RKO (cell line): ENCODE results near the gene EIF4E3.

Experiments
- DNase-seq: peaks from one replicate; pipeline ENCODE4 v3.0.0-alpha.2; 2016; ENCODE audit warnings: low spot score

Gene EIF4E3

GRCh38 chr3:71647751-71648150 is 77.5 kb downstream of the EIF4E3 start:
- no peak for DNase-seq

- no peak for DNase-seq
Measured at GRCh38 chr3:71646971-71647370, 78.2 kb downstream of the EIF4E3 start.

GRCh38 chr3:71645140-71645539 is 80.1 kb downstream of the EIF4E3 start:
- DNase-seq, result no peak

DNA sequence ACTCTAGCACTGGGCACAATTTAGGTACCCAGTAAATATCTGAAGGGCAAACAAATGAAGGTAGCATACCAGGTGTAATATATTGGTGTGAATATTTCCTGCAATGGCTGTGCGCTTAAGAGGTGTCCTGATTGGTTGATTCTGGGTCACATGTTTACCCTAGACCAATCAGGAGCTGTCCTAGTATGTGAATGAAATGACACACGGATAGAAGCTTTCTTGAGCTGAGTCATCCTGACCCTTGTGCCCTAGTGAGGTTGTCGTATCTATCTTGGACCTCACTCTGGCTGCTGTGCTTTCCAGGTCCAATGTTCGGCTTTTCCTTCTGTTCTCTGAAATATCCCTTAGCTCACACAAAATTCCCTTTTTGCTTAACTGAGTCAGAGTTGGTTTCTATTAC is 83.5 kb downstream of the EIF4E3 start:
- DNase-seq, result peak; percentile 46

GRCh38 chr3:71640331-71640983 is 84.7 kb downstream of the EIF4E3 start:
- DNase-seq, result no peak

DNA sequence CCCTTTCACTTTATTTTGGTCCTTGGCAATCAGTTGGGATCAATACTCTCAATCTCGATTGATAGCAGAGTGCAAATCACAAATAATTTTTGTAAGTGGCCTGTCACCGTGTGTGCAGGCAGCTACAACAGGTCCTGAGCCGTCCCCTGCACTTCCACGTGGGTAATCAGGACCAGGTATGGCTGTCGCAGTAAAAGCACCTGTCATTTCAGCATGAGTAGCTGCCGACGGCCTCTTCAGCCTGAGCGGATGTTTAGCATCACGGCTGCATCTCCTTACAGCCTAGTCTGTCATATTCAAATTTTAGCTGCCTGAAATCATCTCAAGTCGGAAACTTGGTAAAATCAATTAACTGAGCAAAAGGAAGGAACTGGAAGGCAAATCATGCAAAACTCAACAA is 88.7 kb downstream of the EIF4E3 start:
- DNase-seq, result no peak

DNA sequence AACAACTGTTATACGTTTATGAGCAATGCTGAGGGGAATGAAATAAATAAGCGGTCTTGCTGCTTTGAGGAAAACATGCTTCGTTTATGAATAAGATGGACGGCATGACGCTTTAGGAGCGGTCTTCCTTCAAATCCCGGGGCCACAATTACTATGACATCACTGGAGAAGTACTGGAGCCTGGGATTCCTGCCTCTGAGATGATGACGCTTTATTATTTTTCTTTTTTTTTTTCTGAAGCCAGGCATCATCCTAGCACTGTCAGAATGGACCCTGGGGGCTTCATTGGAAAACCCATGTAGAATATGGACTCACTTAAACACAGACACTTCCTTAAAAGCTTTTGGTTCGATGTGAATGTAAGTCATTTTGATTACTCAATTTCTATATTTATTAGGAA is 89.2 kb downstream of the EIF4E3 start:
- no peak for DNase-seq

DNA sequence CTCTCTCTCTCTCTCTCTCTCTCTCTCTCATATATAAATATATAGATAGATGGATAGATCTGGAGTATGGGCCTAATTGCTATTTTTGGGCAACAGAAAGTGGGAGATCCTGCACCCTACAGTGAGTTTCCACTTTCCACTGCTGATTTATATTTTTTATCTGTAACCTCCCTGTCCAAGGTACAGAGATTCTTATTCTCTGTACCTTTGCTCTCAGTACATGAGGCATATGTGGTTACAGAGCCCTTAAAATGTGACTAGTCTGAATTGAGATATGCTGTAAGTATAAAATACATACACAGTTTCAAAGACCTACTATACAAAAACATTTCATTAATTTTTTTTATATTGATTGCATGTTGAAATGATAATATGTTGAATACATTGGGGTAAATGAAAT is 90.5 kb downstream of the EIF4E3 start:
- DNase-seq, result no peak

GRCh38 chr3:71629711-71630110 is 95.5 kb downstream of the EIF4E3 start:
- no peak for DNase-seq

DNA sequence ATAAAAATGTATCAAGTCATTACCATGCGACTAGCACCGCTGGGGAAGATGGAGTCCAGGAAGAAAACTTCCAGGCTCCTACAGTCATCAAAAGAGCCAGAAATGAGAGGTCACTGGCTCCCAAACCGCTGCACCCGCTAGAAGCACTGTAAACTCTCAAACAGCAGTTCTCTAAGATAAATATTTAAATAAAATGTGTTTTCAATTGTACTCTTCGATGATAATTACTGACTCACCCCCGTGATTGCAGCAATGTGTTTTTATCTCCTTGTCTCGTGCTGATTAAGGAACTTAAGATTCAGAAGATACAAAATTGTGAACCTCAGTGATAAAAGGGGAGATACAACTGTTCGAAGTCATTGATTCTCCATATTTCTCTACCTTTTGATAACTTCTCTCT is 95.9 kb downstream of the EIF4E3 start:
- no peak for DNase-seq

DNA sequence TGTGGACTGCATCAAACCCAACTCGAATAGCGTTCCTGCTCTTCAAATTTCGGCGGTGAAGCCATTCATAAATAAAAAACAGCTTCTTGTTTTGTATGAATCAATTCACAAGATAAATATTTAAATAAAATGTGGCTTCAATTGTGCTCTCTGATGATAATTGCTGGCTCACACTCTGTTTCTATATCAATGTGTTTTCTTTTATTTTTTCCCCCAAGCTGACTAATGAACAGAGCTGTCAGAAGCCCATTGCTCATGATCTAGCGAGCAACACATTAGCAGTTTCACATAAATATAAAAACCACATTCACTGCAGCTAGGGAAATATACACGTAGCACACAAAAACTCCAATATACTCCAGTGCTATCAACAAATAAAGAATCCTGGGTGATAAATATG is 96.7 kb downstream of the EIF4E3 start:
- DNase-seq, result no peak

GRCh38 chr3:71625676-71626075 is 99.5 kb downstream of the EIF4E3 start:
- no peak for DNase-seq
